GM23248 (cell line): ENCODE results near the gene HOXA5. TPM values are rescaled to one million over a fixed set of nuclear protein-coding genes. Genes with fewer than 3 reads are reported as not detected.
A peak's percentile ranks its signal among the peaks of the same experiment; 100 is the strongest.

Source experiments
- DNase-seq: peaks from one replicate; pipeline ENCODE4 v3.0.0-alpha.2; 2015
- H2AFZ ChIP-seq: fragments of 200-600 bp; sonication (generic); 2 replicates; pipeline ENCODE4 v1.6.1; 2016; ENCODE audit warnings: antibody characterized with exemption
- H3F3A ChIP-seq: fragments of 200-600 bp; sonication (generic); 2 replicates; pipeline ENCODE4 v1.6.1; 2016; ENCODE audit warnings: mild to moderate bottlenecking, antibody characterized with exemption, mixed run types; ENCODE audit not compliant: insufficient read depth
- H3K27ac ChIP-seq: fragments of 200-600 bp; sonication (generic); 2 replicates; pipeline ENCODE4 v1.5.1; 2016; ENCODE audit warnings: mild to moderate bottlenecking
- H3K27me3 ChIP-seq: fragments of 200-600 bp; sonication (generic); replicated peaks from 2 replicates; pipeline ENCODE4 v1.6.1; 2016; ENCODE audit warnings: mild to moderate bottlenecking; ENCODE audit not compliant: insufficient read depth
- H3K36me3 ChIP-seq: fragments of 200-600 bp; sonication (generic); 2 replicates; pipeline ENCODE4 v1.6.1; 2016; ENCODE audit warnings: low read depth, mild to moderate bottlenecking
- H3K4me1 ChIP-seq: fragments of 200-600 bp; sonication (generic); 2 replicates; pipeline ENCODE4 v1.6.1; 2016; ENCODE audit warnings: mild to moderate bottlenecking; ENCODE audit not compliant: insufficient read depth
- H3K4me2 ChIP-seq: fragments of 200-600 bp; sonication (generic); one replicate; pipeline ENCODE4 v1.6.1; 2016; ENCODE audit warnings: mild to moderate bottlenecking; ENCODE audit not compliant: unreplicated experiment
- H3K4me3 ChIP-seq: fragments of 200-600 bp; sonication (generic); 2 replicates; pipeline ENCODE4 v1.5.1; 2016; ENCODE audit warnings: mild to moderate bottlenecking
- H3K79me2 ChIP-seq: fragments of 200-600 bp; sonication (generic); 2 replicates; pipeline ENCODE4 v1.6.1; 2016; ENCODE audit warnings: mild to moderate bottlenecking; ENCODE audit not compliant: insufficient read depth
- H3K9ac ChIP-seq: fragments of 200-600 bp; sonication (generic); 2 replicates; pipeline ENCODE4 v1.6.1; 2016; ENCODE audit warnings: mild to moderate bottlenecking
- H3K9me2 ChIP-seq: fragments of 200-600 bp; sonication (generic); 2 replicates; pipeline ENCODE4 v1.6.1; 2016; ENCODE audit warnings: mixed run types, mild to moderate bottlenecking, moderate library complexity; ENCODE audit not compliant: insufficient read depth
- H3K9me3 ChIP-seq: fragments of 200-600 bp; sonication (generic); one replicate; pipeline ENCODE4 v1.6.1; 2017; ENCODE audit warnings: low read depth
- H4K20me1 ChIP-seq: fragments of 200-600 bp; sonication (generic); 2 replicates; pipeline ENCODE4 v1.6.0; 2016; ENCODE audit not compliant: insufficient read depth
- EZH2 ChIP-seq: fragments of 200-600 bp; sonication (generic); IDR thresholded peaks from 2 replicates; pipeline ENCODE4 v1.6.1; 2018; ENCODE audit warnings: antibody characterized with exemption, mild to moderate bottlenecking; ENCODE audit not compliant: insufficient read depth, poor library complexity, severe bottlenecking
- EZH2phosphoT487 ChIP-seq: fragments of 200-600 bp; sonication (generic); IDR thresholded peaks from 2 replicates; pipeline ENCODE4 v1.6.1; 2018; ENCODE audit warnings: antibody characterized with exemption, moderate library complexity, mild to moderate bottlenecking, low read depth; ENCODE audit not compliant: insufficient read depth
- WGBS, 2 experiments: methylation state at CpG; one replicate each; pipeline ENCODE4 v1.1.6; 2015 to 2017; ENCODE audit warnings: low lambda C conversion rate in 2 of 2, low coverage in 1 of 2; ENCODE audit errors: missing lambda C conversion rate in 2 of 2; 5-methylcytosine and 5-hydroxymethylcytosine counted together
- in situ Hi-C: fragments of 300-500 bp; cut with MboI; formaldehyde crosslinking; loops from 2 replicates; pipeline ENCODE4 v1.15.0; 2020
- polyA plus RNA-seq: library from polyadenylated mRNA; unstranded; fragments of >200 nt; fragmentation: Nextera tagmentation; extraction: Ambion mirVana; gene quantifications from 2 replicates; pipeline ENCODE4 v1.2.1, GENCODE V29; 2016
- total RNA-seq: library from RNA; depleted of rRNA; stranded (reverse); fragments of >200 nt; shearing (Covaris generic); gene quantifications from 2 replicates; pipeline ENCODE4 v1.2.3, GENCODE V29; 2014

Gene HOXA5
- total and polyA plus RNA-seq, 2 experiments from 2014 or later: 1.9 to 4.0 TPM

DNA sequence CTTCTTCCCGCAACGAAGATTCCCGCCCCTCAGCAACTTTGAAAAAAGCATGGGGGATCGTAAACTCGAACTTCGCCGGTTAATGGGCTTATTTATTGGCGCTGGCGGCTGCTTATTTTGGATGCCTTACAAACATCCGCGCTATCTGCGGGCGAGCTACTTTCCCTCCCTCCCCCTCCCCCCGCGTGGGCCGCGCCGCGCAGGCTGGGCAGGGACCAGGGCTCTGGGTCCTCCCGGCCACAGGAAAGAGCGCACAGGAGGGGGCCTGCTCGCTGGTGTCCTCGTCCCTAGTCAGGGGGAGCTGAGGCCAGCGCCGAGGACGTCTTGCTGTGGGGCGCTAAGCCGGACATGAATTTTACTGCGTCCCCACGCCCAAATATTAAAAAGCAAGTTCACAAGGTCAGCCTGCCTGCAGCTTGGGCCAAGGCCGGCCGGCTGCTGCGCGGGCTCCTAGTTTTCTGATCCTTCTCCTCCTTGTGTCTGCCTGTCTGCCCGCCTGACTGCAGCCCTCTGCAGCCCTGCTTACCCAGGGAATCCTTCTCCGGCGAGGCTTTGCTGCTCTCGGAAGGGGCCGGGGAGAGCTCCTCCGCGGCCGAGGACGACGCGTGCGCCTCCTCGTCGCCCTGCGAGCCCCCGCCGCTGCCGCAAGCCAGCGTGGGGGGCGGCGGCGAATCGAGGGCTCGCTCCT lies 29.5 kb upstream of the HOXA5 start:
- peaks cover 100% of the 10 kb centered on the region for H3K79me2 ChIP-seq

DNA sequence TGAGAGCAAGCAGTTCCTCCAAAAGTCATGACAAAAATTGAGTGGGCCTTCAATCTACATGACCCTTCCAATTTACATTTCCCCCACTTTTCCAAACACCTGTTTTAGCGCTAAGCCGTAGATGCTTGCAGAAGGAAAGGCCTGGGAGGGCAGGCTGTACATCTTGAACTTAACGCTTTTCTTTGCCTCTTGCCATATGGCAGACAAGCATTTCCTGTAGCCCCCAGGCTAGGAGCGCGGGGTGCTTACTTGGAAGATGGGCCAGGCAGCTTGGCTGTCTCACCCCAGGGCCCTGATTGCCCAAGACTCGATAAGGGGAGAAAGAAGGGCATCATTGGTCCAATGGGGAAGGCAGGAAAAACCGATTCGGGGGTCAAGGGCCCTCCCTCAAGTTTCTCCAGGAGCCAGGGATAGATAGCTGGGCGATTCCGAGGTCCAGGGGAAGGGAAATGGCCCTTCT lies 28.9 kb upstream of the HOXA5 start:
- Histone ChIP-seq H2AFZ (0 out of 2 replicates have a peak overlapping the region, but pooled peaks have one; percentile 1), H3K27me3 (no peaks in the 10 kb centered on the region), H3F3A (peaks cover 9% of the 10 kb centered on the region; the same call in 1 of the 2 replicates), H3K9ac (peak overlapping the region; percentile 98), H3K27ac (peak overlapping the region; percentile 99), H3K4me3 (peak overlapping the region; percentile 83), H3K9me2 (no peaks in the 10 kb centered on the region), H3K9me3 (no peaks in the 10 kb centered on the region), H4K20me1 (no peaks in the 10 kb centered on the region), H3K4me1 (peaks cover 30% of the 10 kb centered on the region), H3K79me2 (peaks cover 100% of the 10 kb centered on the region), H3K36me3 (peaks cover 4% of the 10 kb centered on the region; the same call in 1 of the 2 replicates), H3K4me2 (peak overlapping the region; percentile 100)
- DNase-seq: peak; percentile 71
- 0% methylated on average over 10 of the region's 10 CpGs for WGBS, 2 experiments
- TF ChIP-seq EZH2 (no peak), EZH2phosphoT487 (no peak)
- in situ Hi-C loops: loop anchor here (10.0 kb wide), 1 partner anchor 1318 kb away; no protein-coding TSS in a partner anchor

More for the DNA sequence above, 29.5 kb upstream of the HOXA5 start:
- DNase-seq: peak; percentile 82
- H3K4me2 ChIP-seq: peak overlapping the region; percentile 100
- peaks cover 4% of the 10 kb centered on the region; the same call in 1 of the 2 replicates for H3K36me3 ChIP-seq
- WGBS, 2 experiments: 1% methylated on average over 54 to 58 of the region's 58 CpGs
- TF ChIP-seq EZH2phosphoT487: no peak
- no peak for TF ChIP-seq EZH2
- in situ Hi-C loops: loop anchor here (10.0 kb wide), 1 partner anchor 1318 kb away; no protein-coding TSS in a partner anchor
- no peaks in the 10 kb centered on the region for H4K20me1 ChIP-seq
- peak overlapping the region; percentile 99 for H3K27ac ChIP-seq
- H3F3A ChIP-seq: peaks cover 3% of the 10 kb centered on the region; the same call in 1 of the 2 replicates
- peaks cover 27% of the 10 kb centered on the region for H3K4me1 ChIP-seq
- H3K4me3 ChIP-seq: peak overlapping the region; percentile 83
- H3K9ac ChIP-seq: peak overlapping the region; percentile 98
- H2AFZ ChIP-seq: 0 out of 2 replicates have a peak overlapping the region, but pooled peaks have one; percentile 1
- H3K9me3 ChIP-seq: no peaks in the 10 kb centered on the region
- no peaks in the 10 kb centered on the region for H3K27me3 ChIP-seq
- no peaks in the 10 kb centered on the region for H3K9me2 ChIP-seq

DNA sequence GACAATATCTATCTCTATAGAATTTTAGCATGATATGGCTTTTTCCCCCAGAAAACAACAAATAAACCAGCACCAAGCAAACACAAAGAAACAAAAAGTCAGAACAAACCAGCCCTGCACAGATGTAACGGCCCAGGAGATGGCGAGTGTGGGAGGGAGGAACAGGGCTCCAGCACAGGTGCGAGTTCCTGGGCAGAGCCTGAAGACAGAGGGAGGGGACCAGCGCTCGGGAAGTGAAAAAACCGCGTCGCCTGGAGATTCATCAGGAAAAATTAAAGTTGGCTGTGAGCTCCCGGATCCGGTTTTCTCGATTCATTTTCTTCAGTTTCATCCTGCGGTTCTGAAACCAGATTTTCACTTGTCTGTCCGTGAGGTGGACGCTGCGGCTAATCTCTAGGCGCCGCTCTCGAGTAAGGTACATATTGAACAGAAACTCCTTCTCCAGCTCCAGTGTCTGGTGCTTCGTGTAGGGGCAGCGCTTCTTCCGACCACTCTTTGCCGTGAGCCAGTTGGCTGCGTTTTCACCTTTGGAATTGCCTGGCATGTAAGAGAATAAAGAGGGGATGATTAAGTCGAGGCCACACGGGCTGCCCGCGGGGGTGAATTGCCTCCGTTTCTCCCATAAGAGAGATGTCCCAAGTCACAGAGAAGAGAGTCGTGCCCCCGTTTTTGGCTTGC lies 28.3 kb upstream of the HOXA5 start:
- peaks cover 100% of the 10 kb centered on the region for H3K79me2 ChIP-seq

DNA sequence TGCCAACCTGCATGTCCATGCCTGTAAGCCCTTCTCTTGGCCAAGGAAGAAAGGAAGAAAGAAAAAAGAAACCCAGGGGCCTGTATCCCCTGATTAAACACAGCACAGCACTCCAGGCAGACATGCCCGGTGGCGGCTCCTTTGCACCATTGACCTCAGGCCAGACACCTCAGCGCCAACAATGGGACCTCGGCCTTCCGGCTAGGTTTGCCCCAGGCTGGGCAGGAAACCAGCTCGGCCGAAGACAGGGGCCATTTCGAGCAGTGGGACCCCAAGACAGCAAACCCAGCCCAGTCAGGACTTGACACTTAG lies 27.8 kb upstream of the HOXA5 start:
- peak overlapping the region; percentile 83 for H3K4me3 ChIP-seq
- H3F3A ChIP-seq: peaks cover 11% of the 10 kb centered on the region
- peaks cover 100% of the 10 kb centered on the region for H3K79me2 ChIP-seq
- peak overlapping the region; percentile 99 for H3K27ac ChIP-seq
- H3K4me1 ChIP-seq: peaks cover 23% of the 10 kb centered on the region
- no peak overlapping the region for H2AFZ ChIP-seq
- peaks cover 4% of the 10 kb centered on the region; the same call in 1 of the 2 replicates for H3K36me3 ChIP-seq
- TF ChIP-seq EZH2phosphoT487 (no peak), EZH2 (no peak)
- H3K9ac ChIP-seq: peak overlapping the region; percentile 98
- peak; percentile 71 for DNase-seq
- no peaks in the 10 kb centered on the region for H4K20me1 ChIP-seq
- no peaks in the 10 kb centered on the region for H3K9me2 ChIP-seq
- H3K4me2 ChIP-seq: peak overlapping the region; percentile 100
- H3K27me3 ChIP-seq: no peaks in the 10 kb centered on the region
- 0% methylated on average over 8 of the region's 8 CpGs for WGBS, 2 experiments
- in situ Hi-C loops: loop anchor here (10.0 kb wide), 1 partner anchor 1316 kb away; no protein-coding TSS in a partner anchor
- H3K9me3 ChIP-seq: no peaks in the 10 kb centered on the region

More for the DNA sequence above, 28.3 kb upstream of the HOXA5 start:
- WGBS, 2 experiments: 1% methylated on average over 30 of the region's 30 CpGs
- TF ChIP-seq EZH2phosphoT487 (peak; percentile 66; the same call in 1 of the 2 replicates), EZH2 (no peak)
- H3K27me3 ChIP-seq: no peaks in the 10 kb centered on the region
- H3K4me2 ChIP-seq: peak overlapping the region; percentile 100
- H3K9me2 ChIP-seq: no peaks in the 10 kb centered on the region
- no peak overlapping the region for H2AFZ ChIP-seq
- H3K27ac ChIP-seq: peak overlapping the region; percentile 99
- H3K4me1 ChIP-seq: peaks cover 28% of the 10 kb centered on the region
- no peaks in the 10 kb centered on the region for H4K20me1 ChIP-seq
- peaks cover 4% of the 10 kb centered on the region; the same call in 1 of the 2 replicates for H3K36me3 ChIP-seq
- H3K9ac ChIP-seq: peak overlapping the region; percentile 98
- no peaks in the 10 kb centered on the region for H3K9me3 ChIP-seq
- peak; percentile 71 for DNase-seq
- peaks cover 11% of the 10 kb centered on the region for H3F3A ChIP-seq
- in situ Hi-C loops: loop anchor here (10.0 kb wide), 1 partner anchor 1317 kb away; no protein-coding TSS in a partner anchor
- peak overlapping the region; percentile 83 for H3K4me3 ChIP-seq
